ENCODE data around the gene SLC25A27.

SLC25A27 gene

GRCh38 chr6:46626228-46626909 lies 26.4 kb upstream of the SLC25A27 start:
- DNase-seq (ENCODE audit: low read depth) = peak; percentile 47
- H3K4me3 ChIP-seq (replicated peaks; ENCODE audit: low read depth, low read length) = no peak overlapping the region
- peak; percentile 60 for TF ChIP-seq CTCF (IDR thresholded peaks at IDR 0.05; ENCODE audit: low read length, missing control alignments)

- TF ChIP-seq CTCF (IDR thresholded peaks at IDR 0.05; ENCODE audit: low read length, missing control alignments) = no peak
- DNase-seq (ENCODE audit: low read depth) = no peak
- H3K4me3 ChIP-seq (replicated peaks; ENCODE audit: low read depth, low read length) = no peak overlapping the region
Observed at GRCh38 chr6:46626976-46627375, 25.8 kb upstream of the SLC25A27 start.

GRCh38 chr6:46628498-46628897 lies 24.3 kb upstream of the SLC25A27 start:
- DNase-seq (ENCODE audit: low read depth) = no peak
- TF ChIP-seq CTCF (IDR thresholded peaks at IDR 0.05; ENCODE audit: low read length, missing control alignments) = no peak
- H3K4me3 ChIP-seq (replicated peaks; ENCODE audit: low read depth, low read length) = no peak overlapping the region

GRCh38 chr6:46628976-46629375 lies 23.8 kb upstream of the SLC25A27 start:
- no peak overlapping the region for H3K4me3 ChIP-seq (replicated peaks; ENCODE audit: low read depth, low read length)
- TF ChIP-seq CTCF (IDR thresholded peaks at IDR 0.05; ENCODE audit: low read length, missing control alignments) = no peak
- no peak for DNase-seq (ENCODE audit: low read depth)

GRCh38 chr6:46629691-46630090 lies 23.1 kb upstream of the SLC25A27 start:
- H3K4me3 ChIP-seq (replicated peaks; ENCODE audit: low read depth, low read length) = no peak overlapping the region
- no peak for DNase-seq (ENCODE audit: low read depth)
- TF ChIP-seq CTCF (IDR thresholded peaks at IDR 0.05; ENCODE audit: low read length, missing control alignments) = no peak

- DNase-seq (ENCODE audit: low read depth) = no peak
- TF ChIP-seq CTCF (IDR thresholded peaks at IDR 0.05; ENCODE audit: low read length, missing control alignments) = no peak
- H3K4me3 ChIP-seq (replicated peaks; ENCODE audit: low read depth, low read length) = no peak overlapping the region
Observed at GRCh38 chr6:46632053-46632452, 20.7 kb upstream of the SLC25A27 start.

GRCh38 chr6:46635462-46635861 lies 17.3 kb upstream of the SLC25A27 start:
- no peak for DNase-seq (ENCODE audit: low read depth)
- no peak for TF ChIP-seq CTCF (IDR thresholded peaks at IDR 0.05; ENCODE audit: low read length, missing control alignments)
- no peak overlapping the region for H3K4me3 ChIP-seq (replicated peaks; ENCODE audit: low read depth, low read length)
